ENCODE measurements around the gene ZNF768.
"Not testable (repeated sequence)": the region's sequence is repeated elsewhere in the genome, so short reads cannot be mapped to it uniquely, and the experiment has no call there.

Gene ZNF768

GRCh38 chr16:30510376-30510938 is 15.9 kb downstream of the ZNF768 start:
- no peak for DNase-seq (ENCODE audit: low read depth, low spot score)

GRCh38 chr16:30509081-30509765 is 17.1 kb downstream of the ZNF768 start:
- no peak for DNase-seq (ENCODE audit: low read depth, low spot score)

GRCh38 chr16:30503403-30504296 is 22.7 kb downstream of the ZNF768 start:
- DNase-seq (ENCODE audit: low read depth, low spot score) = no peak

- no peak for DNase-seq (ENCODE audit: low read depth, low spot score)
Measured at GRCh38 chr16:30499284-30499683, 27.1 kb downstream of the ZNF768 start.

GRCh38 chr16:30494709-30495108 is 31.7 kb downstream of the ZNF768 start:
- DNase-seq (ENCODE audit: low read depth, low spot score) = no peak

- DNase-seq (ENCODE audit: low read depth, low spot score) = no peak
Measured at GRCh38 chr16:30493941-30494488, 32.4 kb downstream of the ZNF768 start.

- DNase-seq (ENCODE audit: low read depth, low spot score) = no peak
Measured at GRCh38 chr16:30491744-30492308, 34.5 kb downstream of the ZNF768 start.

- no peak for DNase-seq (ENCODE audit: low read depth, low spot score)
Measured at GRCh38 chr16:30491229-30491628, 35.1 kb downstream of the ZNF768 start.

- no peak for DNase-seq (ENCODE audit: low read depth, low spot score)
Measured at GRCh38 chr16:30490210-30490609, 36.2 kb downstream of the ZNF768 start.

GRCh38 chr16:30488764-30489605 is 37.4 kb downstream of the ZNF768 start:
- DNase-seq (ENCODE audit: low read depth, low spot score) = no peak

- DNase-seq (ENCODE audit: low read depth, low spot score) = no peak
Measured at GRCh38 chr16:30485818-30486436, 40.4 kb downstream of the ZNF768 start.

GRCh38 chr16:30484887-30485286 is 41.5 kb downstream of the ZNF768 start:
- DNase-seq (ENCODE audit: low read depth, low spot score) = no peak

GRCh38 chr16:30482366-30482765 is 44.0 kb downstream of the ZNF768 start:
- no peak for DNase-seq (ENCODE audit: low read depth, low spot score)

GRCh38 chr16:30481381-30481780 is 45.0 kb downstream of the ZNF768 start:
- no peak for DNase-seq (ENCODE audit: low read depth, low spot score)

- DNase-seq (ENCODE audit: low read depth, low spot score) = no peak
Measured at GRCh38 chr16:30478766-30479478, 47.4 kb downstream of the ZNF768 start.

GRCh38 chr16:30477773-30478172 is 48.6 kb downstream of the ZNF768 start:
- DNase-seq (ENCODE audit: low read depth, low spot score) = not testable (repeated sequence)

GRCh38 chr16:30476991-30477390 is 49.4 kb downstream of the ZNF768 start:
- DNase-seq (ENCODE audit: low read depth, low spot score) = no peak

- DNase-seq (ENCODE audit: low read depth, low spot score) = no peak
Measured at GRCh38 chr16:30474684-30475083, 51.7 kb downstream of the ZNF768 start.

- DNase-seq (ENCODE audit: low read depth, low spot score) = no peak
Measured at GRCh38 chr16:30474074-30474452, 52.3 kb downstream of the ZNF768 start.

Data from activated CD4-positive, CD25-positive, alpha-beta regulatory T cell treated with anti-CD3 and anti-CD28 coated beads, Interleukin-2, amount 50 U/mL, for 16 hours (primary cell).